SK-N-SH treated with all-trans-retinoic acid at 6 μM for 48 hours (cell line): ENCODE data around the gene VAMP3.

ENCODE experiments used
- ARNTL ChIP-seq: fragments of 450-650 bp; formaldehyde crosslinking; IDR thresholded peaks from 2 replicates; pipeline ENCODE4 v1.5.0; 2020; ENCODE audit warnings: low read depth, mild to moderate bottlenecking, moderate library complexity, borderline replicate concordance
- CREB5 ChIP-seq: fragments of 250-450 bp; sonication (Bioruptor Pico); IDR thresholded peaks from 2 replicates; pipeline ENCODE4 v1.5.1; 2020; ENCODE audit warnings: low read depth, mild to moderate bottlenecking, moderate library complexity
- CSRNP3 ChIP-seq: fragments of 250-450 bp; sonication (Bioruptor Pico); IDR thresholded peaks from 2 replicates; pipeline ENCODE4 v1.5.1; 2021; ENCODE audit warnings: mild to moderate bottlenecking, moderate library complexity
- ESRRG ChIP-seq: fragments of 250-450 bp; sonication (Bioruptor Pico); IDR thresholded peaks from 2 replicates; pipeline ENCODE4 v1.6.1; 2021; ENCODE audit warnings: mild to moderate bottlenecking
- GLIS3 ChIP-seq: fragments of 250-450 bp; sonication (Bioruptor Pico); IDR thresholded peaks from 2 replicates; pipeline ENCODE4 v1.5.0; 2020; ENCODE audit warnings: mild to moderate bottlenecking, moderate library complexity
- ISL1 ChIP-seq: fragments of 250-450 bp; sonication (Bioruptor Pico); IDR thresholded peaks from 2 replicates; pipeline ENCODE4 v2.1.2; 2022; ENCODE audit warnings: mild to moderate bottlenecking, moderate library complexity
- RARB ChIP-seq: fragments of 250-450 bp; sonication (Bioruptor Pico); IDR thresholded peaks from 2 replicates; pipeline ENCODE4 v1.8.0; 2021; ENCODE audit warnings: mild to moderate bottlenecking, moderate library complexity
- TCF4 ChIP-seq: fragments of 250-450 bp; sonication (Bioruptor Pico); IDR thresholded peaks from 2 replicates; pipeline ENCODE4 v1.8.0; 2021; ENCODE audit warnings: mild to moderate bottlenecking, moderate library complexity, borderline replicate concordance
- ZFP3 ChIP-seq: fragments of 250-450 bp; sonication (Bioruptor Pico); IDR thresholded peaks from 2 replicates; pipeline ENCODE4 v1.5.0; 2020; ENCODE audit warnings: mild to moderate bottlenecking, moderate library complexity
- ZNF565 ChIP-seq: fragments of 450-650 bp; formaldehyde crosslinking; conservative IDR thresholded peaks from 2 replicates; pipeline ENCODE4 v1.5.0; 2020; ENCODE audit warnings: low read depth, mild to moderate bottlenecking, moderate library complexity
- ZNF70 ChIP-seq: fragments of 450-650 bp; formaldehyde crosslinking; IDR thresholded peaks from 2 replicates; pipeline ENCODE4 v1.5.0; 2020; ENCODE audit warnings: mild to moderate bottlenecking, moderate library complexity
- TF ChIP-seq, protein P1 (sequence below): fragments of 250-450 bp; sonication (Bioruptor Pico); IDR thresholded peaks from 2 replicates; pipeline ENCODE4 v1.8.0; 2020; ENCODE audit warnings: mild to moderate bottlenecking, moderate library complexity, borderline replicate concordance

DNA sequence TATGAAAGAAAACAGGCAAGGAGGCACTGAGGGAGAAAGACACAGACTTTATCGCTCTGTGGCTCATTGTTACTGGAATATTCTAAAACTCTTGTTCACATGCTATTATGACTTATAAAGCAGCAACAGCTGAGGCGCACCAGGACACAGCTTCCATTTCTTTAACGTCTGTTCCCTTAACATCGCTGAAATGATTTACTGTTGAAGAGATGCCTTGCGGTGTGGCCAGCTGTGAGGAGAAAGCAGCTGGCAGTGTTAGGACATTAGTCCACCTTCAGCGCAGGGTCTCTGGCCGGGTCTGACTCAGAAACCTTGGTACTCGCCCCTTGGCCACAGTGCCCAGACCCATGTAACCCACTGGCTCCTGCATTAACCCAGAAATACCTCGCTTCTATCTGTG, 9.9 kb downstream of the VAMP3 start:
- TF ChIP-seq ISL1 (CRISPR knock-in tag), result no peak
- TF ChIP-seq ESRRG (CRISPR knock-in tag), result no peak
- TF ChIP-seq, protein P1, sequence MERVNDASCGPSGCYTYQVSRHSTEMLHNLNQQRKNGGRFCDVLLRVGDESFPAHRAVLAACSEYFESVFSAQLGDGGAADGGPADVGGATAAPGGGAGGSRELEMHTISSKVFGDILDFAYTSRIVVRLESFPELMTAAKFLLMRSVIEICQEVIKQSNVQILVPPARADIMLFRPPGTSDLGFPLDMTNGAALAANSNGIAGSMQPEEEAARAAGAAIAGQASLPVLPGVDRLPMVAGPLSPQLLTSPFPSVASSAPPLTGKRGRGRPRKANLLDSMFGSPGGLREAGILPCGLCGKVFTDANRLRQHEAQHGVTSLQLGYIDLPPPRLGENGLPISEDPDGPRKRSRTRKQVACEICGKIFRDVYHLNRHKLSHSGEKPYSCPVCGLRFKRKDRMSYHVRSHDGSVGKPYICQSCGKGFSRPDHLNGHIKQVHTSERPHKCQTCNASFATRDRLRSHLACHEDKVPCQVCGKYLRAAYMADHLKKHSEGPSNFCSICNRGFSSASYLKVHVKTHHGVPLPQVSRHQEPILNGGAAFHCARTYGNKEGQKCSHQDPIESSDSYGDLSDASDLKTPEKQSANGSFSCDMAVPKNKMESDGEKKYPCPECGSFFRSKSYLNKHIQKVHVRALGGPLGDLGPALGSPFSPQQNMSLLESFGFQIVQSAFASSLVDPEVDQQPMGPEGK (CRISPR knock-in tag), result no peak
- TF ChIP-seq ZNF70, result no peak
- no peak for TF ChIP-seq TCF4 (CRISPR knock-in tag)
- TF ChIP-seq RARB (CRISPR knock-in tag), result no peak
- TF ChIP-seq ARNTL (CRISPR knock-in tag), result no peak
- no peak for TF ChIP-seq CREB5 (CRISPR knock-in tag)
- no peak for TF ChIP-seq CSRNP3 (CRISPR knock-in tag)
- no peak for TF ChIP-seq GLIS3 (CRISPR knock-in tag)
- no peak for TF ChIP-seq ZFP3 (CRISPR knock-in tag)
- no peak for TF ChIP-seq ZNF565 (CRISPR knock-in tag)
